ENCODE data around the gene NHEJ1. TPM values are rescaled to one million over a fixed set of nuclear protein-coding genes. Genes with fewer than 3 reads are reported as not detected.

NHEJ1 gene
- total and polyA plus RNA-seq, 2 of the 13 experiments (the other 11 are each of a cell fraction or from before 2014, with no cell fraction given) = 30.0 to 30.7 TPM

GRCh38 chr2:219176818-219177551, 16.4 kb upstream of the NHEJ1 start, which contains the start of gene CNPPD1 (continued):
- TF ChIP-seq NCOA5 (CRISPR knock-in tag; IDR thresholded peaks at IDR 0.05) = no peak
- TF ChIP-seq XRCC5 (optimal IDR thresholded peaks at IDR 0.05; ENCODE audit: low read length) = peak; percentile 72
- TF ChIP-seq MED8 (CRISPR knock-in tag; IDR thresholded peaks at IDR 0.05; ENCODE audit: insufficient replicate concordance) = peak; percentile 97
- peak; percentile 72; the same call in 1 of the 2 replicates for TF ChIP-seq ZNF275 (CRISPR knock-in tag; IDR thresholded peaks at IDR 0.05; ENCODE audit: borderline replicate concordance)
- TF ChIP-seq CREM (IDR thresholded peaks at IDR 0.05) = no peak
- no peak; the same call in 1 of the 2 replicates for TF ChIP-seq CREM (CRISPR knock-in tag; IDR thresholded peaks at IDR 0.05)
- no peak for TF ChIP-seq ZNF282 (IDR thresholded peaks at IDR 0.05; ENCODE audit: partially characterized antibody)
- peak; percentile 97 for TF ChIP-seq ZNF776 (CRISPR knock-in tag; IDR thresholded peaks at IDR 0.05)
- TF ChIP-seq ZNF253 (CRISPR knock-in tag; IDR thresholded peaks at IDR 0.05; ENCODE audit: borderline replicate concordance) = peak; percentile 90; the same call in 1 of the 2 replicates
- TF ChIP-seq KDM3A (CRISPR knock-in tag; IDR thresholded peaks at IDR 0.05; ENCODE audit: low read depth) = peak; percentile 91
- TF ChIP-seq NFE2L2 (IDR thresholded peaks at IDR 0.05; ENCODE audit: low read length) = no peak
- TF ChIP-seq ZNF441 (CRISPR knock-in tag; IDR thresholded peaks at IDR 0.05; ENCODE audit: borderline replicate concordance) = peak; percentile 97
- peak; percentile 74 for TF ChIP-seq ZMYM3 (CRISPR knock-in tag; IDR thresholded peaks at IDR 0.05)
- no peak; a peak in 1 of 4 replicates for TF ChIP-seq NR2F1 (CRISPR knock-in tag; IDR thresholded peaks at IDR 0.05)
- TF ChIP-seq ZNF143 (CRISPR knock-in tag; IDR thresholded peaks at IDR 0.05) = peak; percentile 54; the same call in 1 of the 2 replicates
- TF ChIP-seq ZNF24 (IDR thresholded peaks at IDR 0.05) = peak; percentile 37; the same call in 1 of the 2 replicates
- TF ChIP-seq ARID4A (CRISPR knock-in tag; IDR thresholded peaks at IDR 0.05; ENCODE audit: borderline replicate concordance) = peak; percentile 98
- peak; percentile 96 for TF ChIP-seq HES4 (CRISPR knock-in tag; IDR thresholded peaks at IDR 0.05; ENCODE audit: borderline replicate concordance)
- peak; percentile 80 for TF ChIP-seq AHDC1 (CRISPR knock-in tag; IDR thresholded peaks at IDR 0.05; ENCODE audit: borderline replicate concordance)

Data from HepG2 (cell line).